HepG2 (cell line): ENCODE results near the gene RPS10. TPM values are rescaled to one million over a fixed set of nuclear protein-coding genes. Genes with fewer than 3 reads are reported as not detected.
A peak's percentile ranks its signal among the peaks of the same experiment; 100 is the strongest.

Experiments used
- ARID2 ChIP-seq: sonication (generic); formaldehyde crosslinking; IDR thresholded peaks from 2 replicates; pipeline ENCODE4 v1.8.1; 2022; ENCODE audit warnings: mild to moderate bottlenecking, missing genetic modification reagents, borderline replicate concordance
- BRCA1 ChIP-seq: sonication (generic); formaldehyde crosslinking; IDR thresholded peaks from 2 replicates; pipeline ENCODE4 v1.4.0; 2020; ENCODE audit warnings: missing genetic modification reagents
- CEBPG ChIP-seq: IDR thresholded peaks from 2 replicates; pipeline ENCODE4 v1.6.1; 2016
- DDIT3 ChIP-seq: sonication (generic); formaldehyde crosslinking; IDR thresholded peaks from 2 replicates; pipeline ENCODE4 v1.4.0; 2020; ENCODE audit warnings: mild to moderate bottlenecking, missing genetic modification reagents
- ELK4 ChIP-seq: sonication (generic); formaldehyde crosslinking; IDR thresholded peaks from 2 replicates; pipeline ENCODE4 v1.9.0; 2021; ENCODE audit warnings: missing genetic modification reagents, borderline replicate concordance
- FOXP4 ChIP-seq: sonication (generic); formaldehyde crosslinking; IDR thresholded peaks from 2 replicates; pipeline ENCODE4 v1.4.0; 2020; ENCODE audit warnings: missing genetic modification reagents
- NFIC ChIP-seq: IDR thresholded peaks from 2 replicates; pipeline ENCODE4 v1.6.1; 2012; ENCODE audit warnings: mild to moderate bottlenecking, low read length, inconsistent platforms
- NR1H2 ChIP-seq: sonication (generic); formaldehyde crosslinking; IDR thresholded peaks from 2 replicates; pipeline ENCODE4 v1.8.1; 2022; ENCODE audit warnings: low read depth, missing genetic modification reagents, borderline replicate concordance
- ONECUT2 ChIP-seq: sonication (generic); formaldehyde crosslinking; IDR thresholded peaks from 2 replicates; pipeline ENCODE4 v1.4.0; 2020; ENCODE audit warnings: missing genetic modification reagents
- RAD21 ChIP-seq: fragments of 450-650 bp; formaldehyde crosslinking; IDR thresholded peaks from 2 replicates; pipeline ENCODE4 v1.5.0; 2020; ENCODE audit warnings: mild to moderate bottlenecking
- SPEN ChIP-seq: sonication (generic); formaldehyde crosslinking; IDR thresholded peaks from 2 replicates; pipeline ENCODE4 v1.5.1; 2020; ENCODE audit warnings: low read depth, mild to moderate bottlenecking, missing genetic modification reagents
- SRF ChIP-seq: IDR thresholded peaks from 2 replicates; pipeline ENCODE4 v1.6.1; 2011; ENCODE audit warnings: mild to moderate bottlenecking, low read depth, low read length, moderate library complexity
- YEATS4 ChIP-seq: sonication (generic); formaldehyde crosslinking; IDR thresholded peaks from 2 replicates; pipeline ENCODE4 v1.4.0; 2020; ENCODE audit warnings: missing genetic modification reagents, borderline replicate concordance
- ZBTB40 ChIP-seq, 2 experiments: fragments of 450-650 bp in 1 of 2; sonication (generic) in 1 of 2; formaldehyde crosslinking in 1 of 2; IDR thresholded peaks; 2 replicates each; pipeline versions ENCODE4 v1.6.1 to v1.8.0; 2016 to 2022; ENCODE audit warnings: antibody characterized with exemption in 1 of 2, mild to moderate bottlenecking in 1 of 2, missing genetic modification reagents in 1 of 2
- ZNF136 ChIP-seq: sonication (generic); formaldehyde crosslinking; IDR thresholded peaks from 2 replicates; pipeline ENCODE4 v1.8.1; 2022; ENCODE audit warnings: low read depth, mild to moderate bottlenecking, moderate library complexity, missing genetic modification reagents
- ZNF446 ChIP-seq: sonication (generic); formaldehyde crosslinking; IDR thresholded peaks from 2 replicates; pipeline ENCODE4 v1.5.0; 2020; ENCODE audit warnings: mild to moderate bottlenecking, missing genetic modification reagents
- ZSCAN31 ChIP-seq: sonication (generic); formaldehyde crosslinking; IDR thresholded peaks from 2 replicates; pipeline ENCODE4 v1.5.0; 2020; ENCODE audit warnings: low read depth, mild to moderate bottlenecking, missing genetic modification reagents
- polyA plus RNA-seq, 8 experiments: library from polyadenylated mRNA; depleted of rRNA in 3 of 8; stranded (reverse) in 7 of 8; unstranded in 1 of 8; fragments of >200 nt; fragmentation: Illumina TruSeq in 4 of 8; extraction: Trizol in 4 of 8; gene quantifications; 2 replicates each; pipeline versions ENCODE4 v1.2.1 to v1.2.3, GENCODE V29; 2011 to 2016; ENCODE audit warnings: low read depth in 4 of 8, missing spikeins in 1 of 8, mixed read lengths in 1 of 8; ENCODE audit not compliant: insufficient read depth in 1 of 8
- total RNA-seq, 5 experiments: library from RNA; depleted of rRNA; stranded (reverse); fragments of >200 nt; fragmentation: Illumina TruSeq; extraction: Trizol; gene quantifications; 2 replicates each; pipeline ENCODE4 v1.2.3, GENCODE V29; 2016; ENCODE audit warnings: low read depth in 1 of 5

The RPS10 gene
- total and polyA plus RNA-seq, 2 of the 13 experiments (the other 11 are each of a cell fraction or from before 2014, with no cell fraction given) = 2,909 to 4,648 TPM

- TF ChIP-seq ZBTB40 (IDR thresholded peaks at IDR 0.05) (no peak), ZBTB40 (CRISPR knock-in tag; IDR thresholded peaks at IDR 0.05) (no peak), ONECUT2 (CRISPR knock-in tag) (no peak), CEBPG (CRISPR knock-in tag) (peak; percentile 23; the same call in 1 of the 2 replicates), ZNF136 (no peak), ZSCAN31 (no peak), ELK4 (no peak), SPEN (CRISPR knock-in tag) (no peak), ARID2 (CRISPR knock-in tag) (no peak), ZNF446 (CRISPR knock-in tag) (no peak), RAD21 (CRISPR knock-in tag) (peak; percentile 80), FOXP4 (CRISPR knock-in tag) (no peak), DDIT3 (no peak), NR1H2 (CRISPR knock-in tag) (no peak), NFIC (no peak), BRCA1 (CRISPR knock-in tag) (0 out of 2 replicates have a peak, but pooled peaks have one; percentile 34), SRF (no peak), YEATS4 (no peak)
Measured at GRCh38 chr6:34459899-34460593, 34.2 kb upstream of the RPS10 start (continued).
